Panc1 (cell line): ENCODE results near the gene ZNF775.

Experiments
- TF ChIP-seq, protein P1 (sequence below): fragments of 450-650 bp; IDR thresholded peaks from 2 replicates; pipeline ENCODE4 v1.5.1; 2017; ENCODE audit warnings: mild to moderate bottlenecking
- TF ChIP-seq, protein P2 (sequence below), 2 experiments: IDR thresholded peaks; 2 replicates each; pipeline ENCODE4 v1.6.1; 2011 to 2012; ENCODE audit warnings: low read depth in 2 of 2, control low read depth in 1 of 2, low read length in 1 of 2, mild to moderate bottlenecking in 1 of 2, moderate library complexity in 1 of 2; ENCODE audit not compliant: insufficient read depth in 1 of 2

DNA sequence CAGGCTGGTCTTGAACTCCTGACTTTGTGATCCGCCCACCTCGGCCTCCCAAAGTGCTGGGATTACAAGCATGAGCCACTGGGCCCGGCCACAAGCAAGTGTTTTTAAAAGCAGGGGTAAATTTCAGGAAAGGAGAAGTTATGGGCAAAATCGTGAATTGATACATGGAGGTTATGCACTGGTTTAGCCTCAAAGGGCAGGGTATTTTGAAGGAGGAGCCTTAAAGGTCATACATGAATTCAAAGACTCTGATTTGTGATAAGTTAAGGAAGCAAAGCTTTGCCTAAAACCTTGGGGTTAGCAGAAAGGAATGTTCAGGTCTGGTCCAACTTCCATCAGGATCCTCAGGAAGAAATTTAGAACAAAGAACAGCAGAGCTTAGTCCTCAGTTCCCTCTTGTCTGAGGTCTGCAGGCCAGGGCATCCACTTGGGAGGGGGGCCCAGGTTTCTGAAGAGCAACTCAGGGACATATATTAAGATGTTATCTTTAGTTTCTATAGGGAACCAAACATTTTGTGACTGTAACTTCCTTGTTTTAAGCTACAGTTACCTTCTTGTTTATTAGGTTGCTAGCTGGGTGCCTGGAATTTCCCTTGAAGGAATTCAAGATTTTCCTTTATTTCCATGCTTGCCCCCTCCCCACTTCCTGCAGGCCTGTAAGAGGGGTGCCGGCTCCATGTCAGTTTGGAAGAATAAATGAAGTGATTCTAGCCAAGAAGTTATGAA lies 13.3 kb upstream of the ZNF775 start:
- TF ChIP-seq, protein P1, sequence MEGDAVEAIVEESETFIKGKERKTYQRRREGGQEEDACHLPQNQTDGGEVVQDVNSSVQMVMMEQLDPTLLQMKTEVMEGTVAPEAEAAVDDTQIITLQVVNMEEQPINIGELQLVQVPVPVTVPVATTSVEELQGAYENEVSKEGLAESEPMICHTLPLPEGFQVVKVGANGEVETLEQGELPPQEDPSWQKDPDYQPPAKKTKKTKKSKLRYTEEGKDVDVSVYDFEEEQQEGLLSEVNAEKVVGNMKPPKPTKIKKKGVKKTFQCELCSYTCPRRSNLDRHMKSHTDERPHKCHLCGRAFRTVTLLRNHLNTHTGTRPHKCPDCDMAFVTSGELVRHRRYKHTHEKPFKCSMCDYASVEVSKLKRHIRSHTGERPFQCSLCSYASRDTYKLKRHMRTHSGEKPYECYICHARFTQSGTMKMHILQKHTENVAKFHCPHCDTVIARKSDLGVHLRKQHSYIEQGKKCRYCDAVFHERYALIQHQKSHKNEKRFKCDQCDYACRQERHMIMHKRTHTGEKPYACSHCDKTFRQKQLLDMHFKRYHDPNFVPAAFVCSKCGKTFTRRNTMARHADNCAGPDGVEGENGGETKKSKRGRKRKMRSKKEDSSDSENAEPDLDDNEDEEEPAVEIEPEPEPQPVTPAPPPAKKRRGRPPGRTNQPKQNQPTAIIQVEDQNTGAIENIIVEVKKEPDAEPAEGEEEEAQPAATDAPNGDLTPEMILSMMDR: no peak
- TF ChIP-seq, protein P2, sequence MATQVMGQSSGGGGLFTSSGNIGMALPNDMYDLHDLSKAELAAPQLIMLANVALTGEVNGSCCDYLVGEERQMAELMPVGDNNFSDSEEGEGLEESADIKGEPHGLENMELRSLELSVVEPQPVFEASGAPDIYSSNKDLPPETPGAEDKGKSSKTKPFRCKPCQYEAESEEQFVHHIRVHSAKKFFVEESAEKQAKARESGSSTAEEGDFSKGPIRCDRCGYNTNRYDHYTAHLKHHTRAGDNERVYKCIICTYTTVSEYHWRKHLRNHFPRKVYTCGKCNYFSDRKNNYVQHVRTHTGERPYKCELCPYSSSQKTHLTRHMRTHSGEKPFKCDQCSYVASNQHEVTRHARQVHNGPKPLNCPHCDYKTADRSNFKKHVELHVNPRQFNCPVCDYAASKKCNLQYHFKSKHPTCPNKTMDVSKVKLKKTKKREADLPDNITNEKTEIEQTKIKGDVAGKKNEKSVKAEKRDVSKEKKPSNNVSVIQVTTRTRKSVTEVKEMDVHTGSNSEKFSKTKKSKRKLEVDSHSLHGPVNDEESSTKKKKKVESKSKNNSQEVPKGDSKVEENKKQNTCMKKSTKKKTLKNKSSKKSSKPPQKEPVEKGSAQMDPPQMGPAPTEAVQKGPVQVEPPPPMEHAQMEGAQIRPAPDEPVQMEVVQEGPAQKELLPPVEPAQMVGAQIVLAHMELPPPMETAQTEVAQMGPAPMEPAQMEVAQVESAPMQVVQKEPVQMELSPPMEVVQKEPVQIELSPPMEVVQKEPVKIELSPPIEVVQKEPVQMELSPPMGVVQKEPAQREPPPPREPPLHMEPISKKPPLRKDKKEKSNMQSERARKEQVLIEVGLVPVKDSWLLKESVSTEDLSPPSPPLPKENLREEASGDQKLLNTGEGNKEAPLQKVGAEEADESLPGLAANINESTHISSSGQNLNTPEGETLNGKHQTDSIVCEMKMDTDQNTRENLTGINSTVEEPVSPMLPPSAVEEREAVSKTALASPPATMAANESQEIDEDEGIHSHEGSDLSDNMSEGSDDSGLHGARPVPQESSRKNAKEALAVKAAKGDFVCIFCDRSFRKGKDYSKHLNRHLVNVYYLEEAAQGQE (IDR thresholded peaks at IDR 0.05; ENCODE audit: insufficient read depth in 1 of 2, low read depth in 2 of 2, low read length in 1 of 2): no peak
